IMR-90 (cell line): ENCODE measurements around the gene ZFP2. TPM values are rescaled to one million over a fixed set of nuclear protein-coding genes. Genes with fewer than 3 reads are reported as not detected.

Experiments used
- ATAC-seq: fragments of 200-7000 bp; cut with Tn5 transposase; 2 replicates; pipeline ENCODE4 v1.9.1; 2020; ENCODE audit warnings: low read depth, mild to moderate bottlenecking, moderate library complexity
- BruUV-seq: library from RNA; stranded (reverse); fragments of 400-500 nt; replicated peaks from 2 replicates; lab custom pipeline; 2021; lab: Mats Ljungman, UMichigan
- CTCF ChIA-PET: fragments of 300-600 bp; formaldehyde crosslinking; extraction: SDS; loops from one replicate; lab custom pipeline; 2021; ENCODE audit warnings: antibody characterized with exemption; lab: Yijun Ruan, JAX
- POLR2A ChIA-PET: fragments of 300-600 bp; sonication (Branson Sonifier 250); formaldehyde crosslinking; loops from one replicate; lab custom pipeline; 2022; ENCODE audit warnings: antibody characterized with exemption; ENCODE audit not compliant: unreplicated experiment; lab: Charles Lee
- DNase-seq: peaks from one replicate; pipeline ENCODE4 v3.0.0; 2013
- H2AFZ ChIP-seq: replicated peaks from 2 replicates; pipeline ENCODE3; 2013; ENCODE audit warnings: low read length, mild to moderate bottlenecking; ENCODE audit not compliant: poor library complexity
- H2AK5ac ChIP-seq: 2 replicates; pipeline ENCODE4 v1.6.1; 2013; ENCODE audit warnings: low read depth, low read length, inconsistent platforms
- H2AK9ac ChIP-seq: replicated peaks from 2 replicates; pipeline ENCODE3; 2013; ENCODE audit warnings: mild to moderate bottlenecking, low read depth, low read length, moderate library complexity; ENCODE audit not compliant: poor library complexity
- H2BK120ac ChIP-seq: 2 replicates; pipeline ENCODE4 v1.6.1; 2013; ENCODE audit warnings: low read depth, low read length, inconsistent platforms
- H2BK15ac ChIP-seq: 3 replicates; pipeline ENCODE4 v1.6.1; 2013; ENCODE audit warnings: low read depth, low read length, inconsistent platforms
- H2BK20ac ChIP-seq: 2 replicates; pipeline ENCODE4 v1.6.1; 2013; ENCODE audit warnings: low read depth, mild to moderate bottlenecking, inconsistent platforms, low read length, moderate library complexity
- H2BK5ac ChIP-seq: 2 replicates; pipeline ENCODE4 v1.6.1; 2013; ENCODE audit warnings: mild to moderate bottlenecking, low read depth, low read length, inconsistent platforms; ENCODE audit not compliant: poor library complexity, severe bottlenecking
- H3K14ac ChIP-seq: replicated peaks from 2 replicates; pipeline ENCODE4 v1.6.1; 2013; ENCODE audit warnings: low read depth, low read length, inconsistent platforms
- H3K18ac ChIP-seq: 2 replicates; pipeline ENCODE4 v1.6.1; 2013; ENCODE audit warnings: low read depth, low read length, control low read depth
- H3K23ac ChIP-seq: 2 replicates; pipeline ENCODE4 v1.6.1; 2013; ENCODE audit warnings: low read depth, low read length, inconsistent platforms
- H3K27ac ChIP-seq: 2 replicates; pipeline ENCODE4 v1.5.1; 2013; ENCODE audit warnings: mild to moderate bottlenecking, control low read depth, low read length; ENCODE audit not compliant: insufficient read depth
- H3K27me3 ChIP-seq: 2 replicates; pipeline ENCODE4 v1.6.1; 2013; ENCODE audit warnings: low read length; ENCODE audit not compliant: control insufficient read depth, insufficient read depth
- H3K36me3 ChIP-seq: 2 replicates; pipeline ENCODE4 v1.6.1; 2013; ENCODE audit warnings: low read length, mixed read lengths; ENCODE audit not compliant: control insufficient read depth, insufficient read depth
- H3K4ac ChIP-seq: 2 replicates; pipeline ENCODE4 v1.6.1; 2013; ENCODE audit warnings: low read depth, low read length, inconsistent platforms
- H3K4me1 ChIP-seq: 2 replicates; pipeline ENCODE4 v1.6.1; 2013; ENCODE audit warnings: low read length, mixed read lengths; ENCODE audit not compliant: control insufficient read depth, insufficient read depth
- H3K4me2 ChIP-seq: 2 replicates; pipeline ENCODE4 v1.6.1; 2013; ENCODE audit warnings: low read depth, mild to moderate bottlenecking, control low read depth, low read length, moderate library complexity
- H3K4me3 ChIP-seq: 2 replicates; pipeline ENCODE4 v1.5.1; 2013; ENCODE audit warnings: low read depth, mild to moderate bottlenecking, control low read depth, low read length, moderate library complexity; ENCODE audit not compliant: insufficient read depth
- H3K56ac ChIP-seq: 2 replicates; pipeline ENCODE4 v1.6.1; 2013; ENCODE audit warnings: low read length, inconsistent platforms; ENCODE audit not compliant: insufficient read depth; ENCODE audit errors: extremely low read depth
- H3K79me1 ChIP-seq, 2 experiments: 2 replicates each; pipeline ENCODE4 v1.6.1; 2013; ENCODE audit warnings: low read length in 2 of 2, inconsistent platforms in 1 of 2, low read depth in 1 of 2
- H3K9ac ChIP-seq: 2 replicates; pipeline ENCODE4 v1.6.1; 2013; ENCODE audit warnings: low read depth, low read length, control low read depth
- H3K9me1 ChIP-seq: 2 replicates; pipeline ENCODE4 v1.6.1; 2013; ENCODE audit warnings: low read length, inconsistent platforms; ENCODE audit not compliant: insufficient read depth
- H3K9me3 ChIP-seq: 2 replicates; pipeline ENCODE4 v1.6.1; 2013; ENCODE audit warnings: low read length; ENCODE audit not compliant: control insufficient read depth, insufficient read depth
- H4K20me1 ChIP-seq: 2 replicates; pipeline ENCODE4 v1.6.1; 2013; ENCODE audit warnings: low read length, inconsistent platforms; ENCODE audit not compliant: insufficient read depth
- H4K5ac ChIP-seq: 2 replicates; pipeline ENCODE4 v1.6.1; 2013; ENCODE audit warnings: mild to moderate bottlenecking, low read depth, low read length, control low read depth
- H4K8ac ChIP-seq, 2 experiments: 2 replicates each; pipeline ENCODE4 v1.6.1; 2013; ENCODE audit warnings: low read depth in 2 of 2, low read length in 2 of 2, control low read depth in 1 of 2, inconsistent platforms in 1 of 2
- H4K91ac ChIP-seq: 2 replicates; pipeline ENCODE4 v1.6.1; 2013; ENCODE audit warnings: low read depth, low read length, inconsistent platforms; ENCODE audit not compliant: insufficient read depth
- CEBPB ChIP-seq: IDR thresholded peaks from 2 replicates; pipeline ENCODE4 v1.6.1; 2012; ENCODE audit warnings: low read depth, low read length, improper control_type of control experiment
- ELK1 ChIP-seq: fragments of 150-350 bp; IDR thresholded peaks from 2 replicates; pipeline ENCODE4 v1.6.1; 2016; ENCODE audit warnings: low read depth, mild to moderate bottlenecking, low read length, moderate library complexity, borderline replicate concordance
- RCOR1 ChIP-seq: IDR thresholded peaks from 2 replicates; pipeline ENCODE4 v1.6.1; 2012; ENCODE audit warnings: mild to moderate bottlenecking, low read length, improper control_type of control experiment; ENCODE audit not compliant: insufficient replicate concordance
- WGBS, 2 experiments: methylation state at CpG; one replicate each; pipeline versions ENCODE4 v1.1.5 to v1.1.7; 2013; ENCODE audit warnings: missing lambda C conversion rate in 2 of 2; ENCODE audit not compliant: insufficient read length in 1 of 2; ENCODE audit errors: extremely low coverage in 2 of 2; 5-methylcytosine and 5-hydroxymethylcytosine counted together
- dilution Hi-C: fragments of 300-500 bp; cut with HindIII; formaldehyde crosslinking; loops from one replicate; pipeline ENCODE4 v1.14.3; 2018; ENCODE audit warnings: low sequenced_read_pairs; ENCODE audit not compliant: unreplicated experiment
- in situ Hi-C: fragments of 300-500 bp; cut with MboI; formaldehyde crosslinking; loops from 3 replicates; pipeline ENCODE4 v1.14.3; 2019; ENCODE audit warnings: low sequenced_read_pairs, inconsistent platforms, mixed read lengths
- intact Hi-C: fragments of 100-400 bp; cut with micrococcal nuclease; formaldehyde crosslinking; loops from 2 replicates; pipeline ENCODE4 v1.10.0; 2022
- polyA plus RNA-seq, 3 experiments: library from polyadenylated mRNA; depleted of rRNA; stranded (reverse); fragments of >200 nt; gene quantifications; 2 replicates each; pipeline ENCODE4 v1.2.3, GENCODE V29; 2012; ENCODE audit warnings: low replicate concordance in 1 of 3
- total RNA-seq: library from RNA; depleted of rRNA; stranded (reverse); fragments of >200 nt; gene quantifications from 2 replicates; pipeline ENCODE4 v1.2.3, GENCODE V29; 2012

ZFP2 gene
- total and polyA plus RNA-seq, 2 of the 4 experiments (the other 2 are of a cell fraction), result 0.18 to 0.19 TPM

GRCh38 chr5:178870411-178870810 is 25.3 kb upstream of the ZFP2 start:
- intact Hi-C loops (no loop called here), in situ Hi-C loops (no loop called here), dilution Hi-C loops (no loop called here)
- no peak overlapping the region for H3K18ac ChIP-seq
- no peaks in the 10 kb centered on the region; a peak in 2 of 4 replicates for H3K79me1 ChIP-seq
- no peak overlapping the region for H3K56ac ChIP-seq
- no TSS peak for BruUV-seq
- no peak overlapping the region for H4K5ac ChIP-seq
- H2BK5ac ChIP-seq, result no peak overlapping the region
- H2BK15ac ChIP-seq, result no peak overlapping the region
- H3K4me3 ChIP-seq, result no peak overlapping the region
- WGBS, 2 experiments, result 97% methylated on average over 5 of the region's 8 CpGs; no CpG with 5 or more reads in 1 of the 2 experiments
- H3K14ac ChIP-seq, result no peak overlapping the region
- no peak overlapping the region for H2AK9ac ChIP-seq
- no peak overlapping the region for H2BK120ac ChIP-seq
- CTCF ChIA-PET, result no interaction called here
- no peak overlapping the region for H2BK20ac ChIP-seq
- no peak overlapping the region for H3K9ac ChIP-seq
- H2AK5ac ChIP-seq, result no peak overlapping the region
- DNase-seq (no peak), ATAC-seq (no peak)
- no peak overlapping the region for H4K91ac ChIP-seq
- no peak overlapping the region for H3K23ac ChIP-seq
- H3K27me3 ChIP-seq, result no peaks in the 10 kb centered on the region
- H4K20me1 ChIP-seq, result no peaks in the 10 kb centered on the region
- no peak for TF ChIP-seq CEBPB
- no peak for TF ChIP-seq RCOR1
- TF ChIP-seq ELK1, result no peak
- no peak overlapping the region for H3K27ac ChIP-seq
- no peaks in the 10 kb centered on the region for H3K4me1 ChIP-seq
- no peak overlapping the region for H4K8ac ChIP-seq
- peaks cover 60% of the 10 kb centered on the region for H3K36me3 ChIP-seq
- POLR2A ChIA-PET, result no interaction called here
- peaks cover 22% of the 10 kb centered on the region; the same call in 1 of the 2 replicates for H3K9me3 ChIP-seq
- no peaks in the 10 kb centered on the region for H3K9me1 ChIP-seq
- no peak overlapping the region for H3K4ac ChIP-seq
- no peak overlapping the region for H3K4me2 ChIP-seq
- no peak overlapping the region for H2AFZ ChIP-seq
